OCI-LY7 (cell line): ENCODE results near the gene VHLL. TPM values are rescaled to one million over a fixed set of nuclear protein-coding genes. Genes with fewer than 3 reads are reported as not detected.

Experiments
- BruUV-seq: library from RNA; stranded (reverse); fragments of 400-500 nt; replicated peaks from 2 replicates; lab custom pipeline; 2021; lab: Mats Ljungman, UMichigan
- CTCF ChIA-PET: fragments of 300-600 bp; sonication (Branson Sonifier 250); formaldehyde crosslinking; loops from one replicate; lab custom pipeline; 2022; ENCODE audit warnings: antibody characterized with exemption; ENCODE audit not compliant: unreplicated experiment; lab: Charles Lee
- POLR2A ChIA-PET: fragments of 300-600 bp; sonication (Branson Sonifier 250); formaldehyde crosslinking; loops from one replicate; lab custom pipeline; 2022; ENCODE audit warnings: antibody characterized with exemption; lab: Charles Lee
- DNase-seq: peaks from one replicate; pipeline ENCODE4 v3.0.0-alpha.2; 2015; ENCODE audit warnings: low spot score
- H2AFZ ChIP-seq: fragments of 200-600 bp; sonication (generic), shearing (Covaris generic); 2 replicates; pipeline ENCODE4 v1.6.1; 2014; ENCODE audit warnings: mild to moderate bottlenecking, antibody characterized with exemption, low read length, moderate library complexity
- H3K27ac ChIP-seq: fragments of 200-600 bp; sonication (generic); 2 replicates; pipeline ENCODE4 v1.5.1; 2014; ENCODE audit warnings: mixed run types, low read depth, mild to moderate bottlenecking, moderate library complexity, low read length, inconsistent platforms; ENCODE audit not compliant: poor library complexity, severe bottlenecking
- H3K36me3 ChIP-seq: fragments of 200-600 bp; sonication (generic); 2 replicates; pipeline ENCODE4 v1.6.1; 2014; ENCODE audit warnings: mild to moderate bottlenecking, antibody characterized with exemption, low read length, moderate library complexity, mixed read lengths; ENCODE audit not compliant: insufficient read depth
- H3K4me1 ChIP-seq: fragments of 200-600 bp; sonication (generic); 2 replicates; pipeline ENCODE4 v1.5.1; 2014; ENCODE audit warnings: mild to moderate bottlenecking, low read length; ENCODE audit not compliant: insufficient read depth, poor library complexity, severe bottlenecking
- H3K4me2 ChIP-seq: fragments of 200-600 bp; sonication (generic); 2 replicates; pipeline ENCODE4 v1.6.1; 2014; ENCODE audit warnings: mild to moderate bottlenecking, low read length
- H3K4me3 ChIP-seq: fragments of 200-600 bp; sonication (generic); 2 replicates; pipeline ENCODE4 v1.5.1; 2014; ENCODE audit warnings: mild to moderate bottlenecking, low read depth, low read length; ENCODE audit not compliant: poor library complexity, severe bottlenecking
- H3K79me2 ChIP-seq: fragments of 200-600 bp; sonication (generic); 2 replicates; pipeline ENCODE4 v1.6.1; 2016; ENCODE audit warnings: low read depth, mild to moderate bottlenecking, low read length, moderate library complexity, mixed read lengths; ENCODE audit not compliant: insufficient read depth
- H3K9me2 ChIP-seq: fragments of 200-600 bp; sonication (generic); 2 replicates; pipeline ENCODE4 v1.6.1; 2016; ENCODE audit warnings: mild to moderate bottlenecking, low read length, mixed read lengths; ENCODE audit not compliant: insufficient read depth
- H3K9me3 ChIP-seq: fragments of 200-600 bp; sonication (generic); 2 replicates; pipeline ENCODE4 v1.6.1; 2014; ENCODE audit warnings: mild to moderate bottlenecking, mixed run types, low read length, mixed read lengths
- H4K20me1 ChIP-seq: fragments of 200-600 bp; sonication (generic); 2 replicates; pipeline ENCODE4 v1.6.1; 2014; ENCODE audit warnings: mild to moderate bottlenecking, antibody characterized with exemption, low read length, moderate library complexity, mixed read lengths; ENCODE audit not compliant: insufficient read depth
- CTCF ChIP-seq: fragments of 200-600 bp; sonication (generic); conservative IDR thresholded peaks from 2 replicates; pipeline ENCODE4 v1.5.1; 2014; ENCODE audit warnings: mild to moderate bottlenecking, antibody characterized with exemption, low read length, moderate library complexity, mixed read lengths
- EZH2phosphoT487 ChIP-seq: fragments of 200-600 bp; sonication (generic); IDR thresholded peaks from 2 replicates; pipeline ENCODE4 v1.6.1; 2018; ENCODE audit warnings: low read depth, borderline replicate concordance, mild to moderate bottlenecking, mixed run types, antibody characterized with exemption, low read length, moderate library complexity, mixed read lengths
- intact Hi-C: fragments of 100-400 bp; cut with micrococcal nuclease; formaldehyde crosslinking; loops from one replicate; pipeline ENCODE4 v1.10.0; 2022; ENCODE audit not compliant: unreplicated experiment
- total RNA-seq, 2 experiments: library from RNA; depleted of rRNA in 1 of 2; stranded (reverse); fragments of >200 nt in 1 of 2; shearing (Covaris generic) in 1 of 2; gene quantifications; 2 replicates each; pipeline ENCODE4 v1.2.3, GENCODE V29; 2014 to 2022

The VHLL gene
- total RNA-seq, 2 experiments from 2014 or later, result 0.63 TPM; not detected in 1

DNA sequence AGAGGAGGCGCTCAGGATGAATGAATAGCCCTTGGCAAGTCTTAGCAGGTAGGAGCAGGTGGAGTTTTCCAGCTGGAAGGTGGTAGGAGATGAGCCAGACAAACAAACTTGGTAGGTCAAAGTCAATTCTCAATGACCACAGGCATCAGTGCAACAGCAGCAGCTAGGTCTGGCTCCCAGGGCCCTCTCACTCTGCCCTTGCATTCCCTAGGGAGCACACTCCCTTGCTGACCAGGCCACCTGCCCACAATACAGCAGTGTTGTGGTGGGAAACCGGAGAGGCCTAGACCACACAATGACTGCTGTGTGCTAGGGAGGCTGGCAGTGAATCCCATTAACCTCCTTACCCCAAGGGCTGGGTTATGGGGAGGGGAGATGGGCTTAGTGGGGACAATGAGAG, 38.2 kb downstream of the VHLL start:
- no peak overlapping the region for H3K27ac ChIP-seq
- no peak overlapping the region for H3K4me2 ChIP-seq
- no TSS peak for BruUV-seq
- no peak overlapping the region for H2AFZ ChIP-seq
- peaks cover 94% of the 10 kb centered on the region for H3K36me3 ChIP-seq
- no peaks in the 10 kb centered on the region for H3K9me3 ChIP-seq
- H3K79me2 ChIP-seq, result no peaks in the 10 kb centered on the region
- POLR2A ChIA-PET, result no interaction called here
- H3K4me1 ChIP-seq, result no peaks in the 10 kb centered on the region
- CTCF ChIA-PET, result no interaction called here
- TF ChIP-seq CTCF (no peak), EZH2phosphoT487 (no peak)
- no peaks in the 10 kb centered on the region for H4K20me1 ChIP-seq
- DNase-seq, result no peak
- no peaks in the 10 kb centered on the region for H3K9me2 ChIP-seq
- no peak overlapping the region for H3K4me3 ChIP-seq
- intact Hi-C loops, result no loop called here

DNA sequence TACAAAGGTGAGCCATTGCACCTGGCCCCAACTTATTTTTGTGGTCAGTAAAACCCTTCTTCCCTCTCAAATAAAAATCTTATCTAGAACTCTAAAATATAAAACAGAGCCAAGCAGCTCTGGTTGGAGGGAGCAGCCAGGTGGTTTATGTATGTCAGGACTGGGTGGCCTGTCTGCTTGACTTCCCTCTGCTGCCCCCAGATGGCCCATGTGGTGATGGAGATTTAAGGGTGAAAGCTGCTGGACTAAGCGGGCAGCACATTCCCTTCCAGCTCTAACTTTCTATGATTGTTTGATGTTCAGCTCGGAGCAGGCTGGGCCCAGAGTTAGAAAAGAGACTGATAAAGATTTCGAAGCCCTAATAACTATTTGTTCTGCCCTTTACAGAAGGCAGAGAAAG, 39.3 kb downstream of the VHLL start:
- BruUV-seq, result no TSS peak
- Histone ChIP-seq H3K4me3 (no peak overlapping the region), H3K27ac (no peak overlapping the region), H3K9me3 (no peaks in the 10 kb centered on the region), H3K79me2 (no peaks in the 10 kb centered on the region), H3K9me2 (no peaks in the 10 kb centered on the region), H4K20me1 (no peaks in the 10 kb centered on the region), H3K4me2 (no peak overlapping the region), H3K4me1 (no peaks in the 10 kb centered on the region), H2AFZ (no peak overlapping the region), H3K36me3 (peaks cover 87% of the 10 kb centered on the region)
- no peak for DNase-seq
- POLR2A ChIA-PET, result interaction anchor here (0.8 kb wide), 1 partner anchor 36 kb away, joined by 3 read pairs; the partner anchor contains the start of gene GLMP
- CTCF ChIA-PET, result no interaction called here
- intact Hi-C loops, result no loop called here
- TF ChIP-seq EZH2phosphoT487, result no peak
- TF ChIP-seq CTCF, result 0 out of 2 replicates have a peak, but pooled peaks have one; percentile 21

- H2AFZ ChIP-seq, result no peak overlapping the region
- no peak for DNase-seq
- H3K4me1 ChIP-seq, result no peaks in the 10 kb centered on the region
- H3K4me2 ChIP-seq, result no peak overlapping the region
- intact Hi-C loops, result no loop called here
- BruUV-seq, result no TSS peak
- no peak overlapping the region for H3K4me3 ChIP-seq
- TF ChIP-seq EZH2phosphoT487 (no peak), CTCF (no peak)
- ChIA-PET POLR2A (no interaction called here), CTCF (no interaction called here)
- peaks cover 88% of the 10 kb centered on the region for H3K36me3 ChIP-seq
- no peaks in the 10 kb centered on the region for H3K79me2 ChIP-seq
- H4K20me1 ChIP-seq, result no peaks in the 10 kb centered on the region
- H3K9me2 ChIP-seq, result no peaks in the 10 kb centered on the region
- no peaks in the 10 kb centered on the region for H3K9me3 ChIP-seq
- no peak overlapping the region for H3K27ac ChIP-seq
These were observed 40.2 kb downstream of the VHLL start for GRCh38 chr1:156258859-156259258.
